Measurements from ENCODE around the gene CHRNA10.

CHRNA10 gene

GRCh38 chr11:3685923-3686322 lies 14.7 kb upstream of the CHRNA10 start:
- no peak overlapping the region for H3K9ac ChIP-seq
- no peaks in the 10 kb centered on the region for H3K4me1 ChIP-seq
- H3K9me3 ChIP-seq (replicated peaks in 1 of 11) = no peaks in the 10 kb centered on the region
- no peaks in the 10 kb centered on the region for H3K27me3 ChIP-seq
- no peak for TF ChIP-seq Cebpa-rat (IDR thresholded peaks at IDR 0.05)
- H3K27ac ChIP-seq = no peak overlapping the region
- peaks cover 98 to 100% (median 99%) of the 10 kb centered on the region in 11 experiments for H3K36me3 ChIP-seq
- H3K4me3 ChIP-seq = no peak overlapping the region
- peaks cover 0 to 19% (median 9%) of the 10 kb centered on the region in 11 experiments; a peak in 13 of 22 replicates for H4K20me1 ChIP-seq
- H3K4me2 ChIP-seq = no peak overlapping the region

GRCh38 chr11:3684819-3685172 lies 13.6 kb upstream of the CHRNA10 start:
- Histone ChIP-seq H3K4me2 (no peak overlapping the region), H3K9ac (no peak overlapping the region), H3K36me3 (peaks cover 98 to 100% (median 99%) of the 10 kb centered on the region in 11 experiments), H3K27ac (no peak overlapping the region), H3K9me3 (replicated peaks in 1 of 11) (no peaks in the 10 kb centered on the region), H3K27me3 (no peaks in the 10 kb centered on the region), H3K4me3 (no peak overlapping the region), H3K4me1 (no peaks in the 10 kb centered on the region), H4K20me1 (peaks cover 0 to 21% (median 11%) of the 10 kb centered on the region in 11 experiments; a peak in 13 of 22 replicates)
- no peak for TF ChIP-seq Cebpa-rat (IDR thresholded peaks at IDR 0.05)

- H3K27ac ChIP-seq = no peak overlapping the region
- H3K36me3 ChIP-seq = peaks cover 98 to 100% (median 99%) of the 10 kb centered on the region in 11 experiments
- H3K4me3 ChIP-seq = no peak overlapping the region
- no peaks in the 10 kb centered on the region for H3K4me1 ChIP-seq
- no peak overlapping the region for H3K4me2 ChIP-seq
- no peaks in the 10 kb centered on the region for H3K27me3 ChIP-seq
- no peak for TF ChIP-seq Cebpa-rat (IDR thresholded peaks at IDR 0.05)
- peaks cover 0 to 21% (median 11%) of the 10 kb centered on the region in 11 experiments; a peak in 13 of 22 replicates for H4K20me1 ChIP-seq
- H3K9ac ChIP-seq = no peak overlapping the region
- H3K9me3 ChIP-seq (replicated peaks in 1 of 11) = no peaks in the 10 kb centered on the region
Observed at GRCh38 chr11:3684129-3684818, 13.1 kb upstream of the CHRNA10 start.

DNA sequence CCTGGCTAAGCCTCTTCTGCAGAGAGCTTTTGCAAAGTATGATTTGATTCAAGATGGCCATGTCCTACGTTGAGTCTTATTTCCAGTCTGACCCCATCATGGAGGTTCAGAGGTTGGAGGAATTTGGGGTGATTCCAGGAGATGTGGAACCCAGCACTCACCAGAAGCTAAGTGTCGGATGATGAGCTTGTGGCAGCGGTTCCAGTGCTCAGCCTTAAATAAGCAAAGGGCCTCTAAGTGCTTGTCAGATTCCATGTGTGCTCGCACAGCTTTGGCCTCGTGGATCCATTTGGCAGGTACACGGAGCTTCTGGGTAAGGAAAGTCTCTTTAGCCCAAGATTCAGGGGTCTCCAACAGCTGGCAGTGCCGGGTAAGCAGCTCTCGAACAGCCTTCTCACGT lies 11.9 kb upstream of the CHRNA10 start:
- Histone ChIP-seq H3K4me2 (no peak overlapping the region), H3K27ac (no peak overlapping the region)

DNA sequence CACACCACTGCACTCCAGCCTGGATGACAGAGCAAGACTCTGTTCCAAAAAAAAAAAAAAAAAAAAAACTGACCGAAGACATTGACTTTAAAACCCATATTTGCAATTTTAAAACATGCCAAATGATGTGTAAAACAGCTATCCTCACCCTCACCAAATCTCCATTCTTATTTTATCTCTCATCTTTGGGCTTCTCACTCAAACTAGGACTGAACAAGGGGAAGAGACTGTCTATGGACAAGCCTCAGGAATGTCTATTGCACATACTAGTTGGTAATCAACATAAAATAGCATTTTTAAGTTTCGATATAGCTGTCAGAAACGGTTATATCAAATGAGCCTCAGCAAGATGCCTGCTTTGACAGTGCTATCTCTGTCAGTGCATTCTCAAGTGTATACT lies 7.9 kb upstream of the CHRNA10 start:
- peaks cover 100% of the 10 kb centered on the region in 11 experiments for H3K36me3 ChIP-seq
- peaks cover 0 to 53% (median 7%) of the 10 kb centered on the region in 11 experiments; a peak in 11 of 22 replicates for H4K20me1 ChIP-seq
- H3K27ac ChIP-seq = no peak overlapping the region
- no peak overlapping the region for H3K4me2 ChIP-seq
- H3K4me3 ChIP-seq = no peak overlapping the region
- H3K9ac ChIP-seq = no peak overlapping the region
- no peaks in the 10 kb centered on the region for H3K9me3 ChIP-seq (replicated peaks in 1 of 11)
- H3K4me1 ChIP-seq = no peaks in the 10 kb centered on the region
- no peak for TF ChIP-seq Cebpa-rat (IDR thresholded peaks at IDR 0.05)
- H3K27me3 ChIP-seq = no peaks in the 10 kb centered on the region

More for the DNA sequence above, 11.9 kb upstream of the CHRNA10 start:
- Histone ChIP-seq H3K9me3 (replicated peaks in 1 of 11) (no peaks in the 10 kb centered on the region), H3K9ac (no peak overlapping the region), H3K4me1 (no peaks in the 10 kb centered on the region), H3K27me3 (no peaks in the 10 kb centered on the region), H3K4me3 (no peak overlapping the region), H4K20me1 (peaks cover 0 to 26% (median 11%) of the 10 kb centered on the region in 11 experiments; a peak in 13 of 22 replicates), H3K36me3 (peaks cover 100% of the 10 kb centered on the region in 11 experiments)
- TF ChIP-seq Cebpa-rat (IDR thresholded peaks at IDR 0.05) = no peak

- Histone ChIP-seq H3K9me3 (replicated peaks in 1 of 11) (no peaks in the 10 kb centered on the region), H3K27me3 (no peaks in the 10 kb centered on the region), H3K4me2 (no peak overlapping the region), H3K36me3 (peaks cover 99 to 100% (median 100%) of the 10 kb centered on the region in 11 experiments), H3K4me1 (no peaks in the 10 kb centered on the region), H3K27ac (no peak overlapping the region), H3K9ac (no peak overlapping the region), H3K4me3 (no peak overlapping the region), H4K20me1 (peaks cover 0 to 78% (median 14%) of the 10 kb centered on the region in 11 experiments; a peak in 13 of 22 replicates)
- TF ChIP-seq Cebpa-rat (IDR thresholded peaks at IDR 0.05) = no peak
Observed at GRCh38 chr11:3675971-3676370, 4.8 kb upstream of the CHRNA10 start.

DNA sequence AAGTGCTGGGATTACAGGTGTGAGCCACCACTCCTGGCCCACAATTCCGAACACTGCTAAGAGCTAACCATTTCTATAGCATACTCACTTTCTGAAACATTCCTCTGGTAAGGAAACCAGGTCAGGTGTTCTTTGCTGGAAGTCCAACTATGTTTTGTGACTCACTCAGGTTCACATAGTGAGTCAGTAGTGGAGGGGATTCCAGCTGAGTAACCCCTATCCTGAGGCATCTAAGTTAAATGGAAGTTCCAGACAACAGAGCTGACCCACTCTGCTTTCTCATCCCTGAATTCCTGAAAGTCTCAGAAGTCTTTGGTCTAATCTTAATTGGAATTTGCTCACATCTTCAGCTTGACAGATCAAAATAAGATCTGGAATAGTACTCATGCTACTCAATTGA lies 3.0 kb upstream of the CHRNA10 start:
- H3K27ac ChIP-seq = no peak overlapping the region
- no peak overlapping the region for H3K4me2 ChIP-seq
- no peak overlapping the region for H3K4me3 ChIP-seq
- H4K20me1 ChIP-seq = peaks cover 0 to 84% (median 18%) of the 10 kb centered on the region in 11 experiments; a peak in 14 of 22 replicates
- peaks cover 94 to 100% (median 100%) of the 10 kb centered on the region in 11 experiments for H3K36me3 ChIP-seq
- no peaks in the 10 kb centered on the region for H3K4me1 ChIP-seq
- no peaks in the 10 kb centered on the region for H3K9me3 ChIP-seq (replicated peaks in 1 of 11)
- H3K27me3 ChIP-seq = no peaks in the 10 kb centered on the region
- TF ChIP-seq Cebpa-rat (IDR thresholded peaks at IDR 0.05) = no peak
- H3K9ac ChIP-seq = no peak overlapping the region

DNA sequence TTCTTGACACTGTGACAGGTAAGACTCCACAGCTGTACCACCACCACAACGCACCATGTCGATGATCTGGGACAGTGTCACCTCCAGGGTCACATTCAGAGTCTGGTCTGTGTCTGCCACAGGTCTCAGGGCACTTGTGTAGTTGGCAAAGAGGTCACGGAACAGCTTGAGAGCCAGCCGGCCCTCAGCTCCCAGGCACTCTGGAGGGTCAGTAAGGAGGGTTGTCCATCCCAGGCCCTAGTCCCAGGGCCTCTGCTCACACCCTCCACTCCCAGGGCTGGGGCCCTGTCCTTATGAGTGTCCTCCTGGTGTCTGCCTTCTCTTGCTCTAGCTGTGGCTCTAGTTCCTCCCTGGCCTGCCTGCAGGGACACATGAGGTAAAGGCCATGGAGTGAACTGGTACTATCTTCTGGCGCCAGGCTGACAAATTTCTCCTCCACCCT lies 1.4 kb downstream of the CHRNA10 start:
- Histone ChIP-seq H4K20me1 (peaks cover 0 to 69% (median 13%) of the 10 kb centered on the region in 11 experiments; a peak in 13 of 22 replicates), H3K9ac (no peak overlapping the region; a peak in 1 of 22 replicates), H3K36me3 (peaks cover 82 to 100% (median 100%) of the 10 kb centered on the region in 11 experiments), H3K4me3 (no peak overlapping the region), H3K4me2 (no peak overlapping the region), H3K9me3 (replicated peaks in 1 of 11) (no peaks in the 10 kb centered on the region), H3K27me3 (no peaks in the 10 kb centered on the region), H3K27ac (no peak overlapping the region), H3K4me1 (peaks cover 0 to 17% (median 9%) of the 10 kb centered on the region in 10 experiments; a peak in 11 of 20 replicates)
- no peak for TF ChIP-seq Cebpa-rat (IDR thresholded peaks at IDR 0.05)

DNA sequence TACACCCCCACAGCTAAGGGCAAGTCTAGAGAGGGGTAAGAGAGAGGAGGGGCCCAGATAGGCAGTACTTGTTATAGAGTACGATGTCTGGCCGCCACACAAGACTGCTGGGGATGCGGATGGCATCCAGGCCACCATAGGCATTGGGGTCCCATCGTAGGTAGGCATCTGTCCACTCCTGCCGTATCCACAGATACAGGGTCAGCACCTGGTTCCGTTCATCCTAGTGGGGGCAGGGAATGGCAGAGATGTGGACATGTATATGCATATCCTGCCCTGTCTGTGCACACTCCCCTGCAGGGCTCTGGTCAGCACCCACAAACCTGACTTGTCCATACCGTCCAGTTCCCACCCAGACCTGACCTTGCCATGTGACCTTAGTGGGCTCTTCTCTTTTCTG lies 2.1 kb downstream of the CHRNA10 start:
- no peaks in the 10 kb centered on the region for H3K9me3 ChIP-seq (replicated peaks in 1 of 11)
- H3K4me2 ChIP-seq = no peak overlapping the region
- H4K20me1 ChIP-seq = peaks cover 0 to 64% (median 13%) of the 10 kb centered on the region in 11 experiments; a peak in 13 of 22 replicates
- no peak overlapping the region for H3K4me3 ChIP-seq
- TF ChIP-seq Cebpa-rat (IDR thresholded peaks at IDR 0.05) = no peak
- H3K27me3 ChIP-seq = no peaks in the 10 kb centered on the region
- H3K27ac ChIP-seq = no peak overlapping the region
- H3K4me1 ChIP-seq = peaks cover 0 to 17% (median 9%) of the 10 kb centered on the region in 10 experiments; a peak in 11 of 20 replicates
- H3K9ac ChIP-seq = no peak overlapping the region
- peaks cover 82 to 100% (median 100%) of the 10 kb centered on the region in 11 experiments for H3K36me3 ChIP-seq

All from BLaER1 treated with 17β-estradiol and CSF1 and Interleukin-3, amounts not matched to agents 10 nM and 100 nM (cell line).